ENCODE data around the gene EFCAB7. TPM values are rescaled to one million over a fixed set of nuclear protein-coding genes. Genes with fewer than 3 reads are reported as not detected.

The EFCAB7 gene
- total RNA-seq, 1 donor from 2014 or later, result 3.7 TPM

DNA sequence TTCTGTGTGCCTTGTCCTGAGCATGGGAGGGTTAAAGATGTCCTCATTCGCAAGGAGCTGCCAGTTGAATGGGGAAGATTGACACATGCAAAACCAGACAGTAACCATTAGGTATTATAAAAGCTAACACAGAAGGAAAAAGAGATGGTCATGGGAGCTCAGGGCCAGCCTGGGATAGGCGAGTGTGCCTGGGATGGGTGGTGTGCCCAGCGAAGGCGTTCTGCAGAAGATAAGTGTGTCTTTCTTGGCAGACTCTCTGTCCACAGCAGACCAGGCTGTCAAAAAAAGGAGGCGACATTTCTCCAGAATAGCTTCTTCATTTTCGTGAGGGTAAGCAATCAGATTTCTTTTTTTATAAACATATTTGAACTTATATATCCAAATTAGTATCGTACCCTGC, 84.0 kb downstream of the EFCAB7 start:
- Mint-ChIP-seq H3K27me3 (ENCODE audit: low read depth, unreplicated experiment) (no peaks in the 10 kb centered on the region), H3K36me3 (ENCODE audit: low read depth, unreplicated experiment) (peaks cover 2% of the 10 kb centered on the region), H3K9me3 (ENCODE audit: unreplicated experiment) (no peaks in the 10 kb centered on the region), H3K4me1 (ENCODE audit: low read depth, unreplicated experiment) (peaks cover 15% of the 10 kb centered on the region), H3K27ac (ENCODE audit: unreplicated experiment) (no peak overlapping the region), H3K4me3 (ENCODE audit: unreplicated experiment) (no peak overlapping the region)
- no peaks in the 10 kb centered on the region for H3K9me3 ChIP-seq (ENCODE audit: insufficient read depth, low read depth, low read length)
- FAIRE-seq (no peak), DNase-seq (ENCODE audit: low read depth) (no peak)
- no peak overlapping the region for H3K4me3 ChIP-seq (ENCODE audit: insufficient read depth, low read depth, low read length)
- no peaks in the 10 kb centered on the region for H3K4me1 ChIP-seq (ENCODE audit: insufficient read depth, low read length)
- no peak overlapping the region for H3K9ac ChIP-seq (ENCODE audit: low read length)
- TF ChIP-seq, protein P1, sequence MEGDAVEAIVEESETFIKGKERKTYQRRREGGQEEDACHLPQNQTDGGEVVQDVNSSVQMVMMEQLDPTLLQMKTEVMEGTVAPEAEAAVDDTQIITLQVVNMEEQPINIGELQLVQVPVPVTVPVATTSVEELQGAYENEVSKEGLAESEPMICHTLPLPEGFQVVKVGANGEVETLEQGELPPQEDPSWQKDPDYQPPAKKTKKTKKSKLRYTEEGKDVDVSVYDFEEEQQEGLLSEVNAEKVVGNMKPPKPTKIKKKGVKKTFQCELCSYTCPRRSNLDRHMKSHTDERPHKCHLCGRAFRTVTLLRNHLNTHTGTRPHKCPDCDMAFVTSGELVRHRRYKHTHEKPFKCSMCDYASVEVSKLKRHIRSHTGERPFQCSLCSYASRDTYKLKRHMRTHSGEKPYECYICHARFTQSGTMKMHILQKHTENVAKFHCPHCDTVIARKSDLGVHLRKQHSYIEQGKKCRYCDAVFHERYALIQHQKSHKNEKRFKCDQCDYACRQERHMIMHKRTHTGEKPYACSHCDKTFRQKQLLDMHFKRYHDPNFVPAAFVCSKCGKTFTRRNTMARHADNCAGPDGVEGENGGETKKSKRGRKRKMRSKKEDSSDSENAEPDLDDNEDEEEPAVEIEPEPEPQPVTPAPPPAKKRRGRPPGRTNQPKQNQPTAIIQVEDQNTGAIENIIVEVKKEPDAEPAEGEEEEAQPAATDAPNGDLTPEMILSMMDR (IDR thresholded peaks at IDR 0.05; ENCODE audit: insufficient read depth, low read depth, low read length), result no peak
- TF ChIP-seq EZH2 (IDR thresholded peaks at IDR 0.05; ENCODE audit: insufficient read depth, low read length), result no peak
- H3K36me3 ChIP-seq (ENCODE audit: insufficient read depth, low read length), result no peaks in the 10 kb centered on the region
- H3K27ac ChIP-seq (ENCODE audit: low read depth, low read length), result no peak overlapping the region
- H3K27me3 ChIP-seq (ENCODE audit: insufficient read depth, low read length), result no peaks in the 10 kb centered on the region
- no peak overlapping the region for H2AFZ ChIP-seq (ENCODE audit: low read depth, low read length)
- H4K20me1 ChIP-seq (ENCODE audit: insufficient read depth, low read length), result peaks cover 46% of the 10 kb centered on the region
- H3K79me2 ChIP-seq (ENCODE audit: insufficient read depth, low read length), result no peaks in the 10 kb centered on the region
- no peak overlapping the region for H3K4me2 ChIP-seq (ENCODE audit: low read length)

DNA sequence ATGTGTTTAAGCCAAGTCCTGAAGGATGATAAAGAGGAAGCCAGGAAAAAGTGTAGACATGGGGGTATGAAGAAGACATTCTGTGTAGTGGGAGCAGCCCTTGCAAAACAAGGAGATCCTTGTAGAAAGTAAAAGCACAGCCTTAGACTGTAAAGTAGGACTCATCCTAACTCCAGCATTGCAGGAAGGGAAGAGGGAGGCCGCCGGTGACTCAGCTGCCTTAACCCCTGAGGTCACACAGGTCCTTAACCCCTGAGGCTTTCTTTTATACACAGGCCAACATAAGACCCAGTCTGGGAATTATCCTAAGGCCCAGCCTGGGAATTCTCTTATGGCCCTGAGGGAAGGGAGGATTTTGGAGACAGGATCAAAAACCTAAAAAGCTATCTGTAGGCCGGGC, 87.9 kb downstream of the EFCAB7 start:
- Histone ChIP-seq H3K79me2 (ENCODE audit: insufficient read depth, low read length) (no peaks in the 10 kb centered on the region), H3K36me3 (ENCODE audit: insufficient read depth, low read length) (no peaks in the 10 kb centered on the region), H3K9me3 (ENCODE audit: insufficient read depth, low read depth, low read length) (no peaks in the 10 kb centered on the region), H3K9ac (ENCODE audit: low read length) (no peak overlapping the region), H3K27me3 (ENCODE audit: insufficient read depth, low read length) (no peaks in the 10 kb centered on the region), H4K20me1 (ENCODE audit: insufficient read depth, low read length) (peaks cover 38% of the 10 kb centered on the region), H2AFZ (ENCODE audit: low read depth, low read length) (no peak overlapping the region), H3K27ac (ENCODE audit: low read depth, low read length) (no peak overlapping the region), H3K4me3 (ENCODE audit: insufficient read depth, low read depth, low read length) (no peak overlapping the region), H3K4me2 (ENCODE audit: low read length) (no peak overlapping the region), H3K4me1 (ENCODE audit: insufficient read depth, low read length) (no peaks in the 10 kb centered on the region)
- DNase-seq (ENCODE audit: low read depth) (no peak), FAIRE-seq (no peak)
- no peak for TF ChIP-seq EZH2 (IDR thresholded peaks at IDR 0.05; ENCODE audit: insufficient read depth, low read length)
- TF ChIP-seq, protein P1 (IDR thresholded peaks at IDR 0.05; ENCODE audit: insufficient read depth, low read depth, low read length), result no peak
- Mint-ChIP-seq H3K9me3 (ENCODE audit: unreplicated experiment) (no peaks in the 10 kb centered on the region), H3K4me1 (ENCODE audit: low read depth, unreplicated experiment) (peaks cover 23% of the 10 kb centered on the region), H3K27ac (ENCODE audit: unreplicated experiment) (peak overlapping the region; percentile 64), H3K27me3 (ENCODE audit: low read depth, unreplicated experiment) (peaks cover 3% of the 10 kb centered on the region), H3K4me3 (ENCODE audit: unreplicated experiment) (peak overlapping the region; percentile 25), H3K36me3 (ENCODE audit: low read depth, unreplicated experiment) (no peaks in the 10 kb centered on the region)

DNA sequence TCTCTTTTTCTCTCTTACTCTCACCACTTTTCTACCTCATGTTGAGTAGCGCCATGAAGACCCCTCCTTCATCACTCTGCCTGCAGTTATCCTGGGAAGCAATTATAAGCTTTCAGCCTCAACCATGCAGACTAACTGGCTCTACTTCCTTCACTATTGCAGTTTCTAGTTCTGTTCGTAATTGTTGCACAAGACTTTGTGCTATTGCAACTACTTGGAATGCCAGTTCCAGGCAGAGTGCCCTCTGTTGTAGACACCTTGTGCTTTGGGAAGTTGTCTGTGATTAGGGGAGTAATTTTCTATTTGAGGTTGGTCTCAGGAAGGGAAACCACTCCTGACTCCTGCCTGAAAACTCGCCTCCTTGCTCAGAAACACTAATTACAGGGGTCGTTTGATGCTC, 89.2 kb downstream of the EFCAB7 start:
- Mint-ChIP-seq H3K27ac (ENCODE audit: unreplicated experiment) (no peak overlapping the region), H3K27me3 (ENCODE audit: low read depth, unreplicated experiment) (peaks cover 3% of the 10 kb centered on the region), H3K36me3 (ENCODE audit: low read depth, unreplicated experiment) (no peaks in the 10 kb centered on the region), H3K9me3 (ENCODE audit: unreplicated experiment) (no peaks in the 10 kb centered on the region), H3K4me1 (ENCODE audit: low read depth, unreplicated experiment) (peaks cover 23% of the 10 kb centered on the region), H3K4me3 (ENCODE audit: unreplicated experiment) (no peak overlapping the region)
- TF ChIP-seq, protein P1 (IDR thresholded peaks at IDR 0.05; ENCODE audit: insufficient read depth, low read depth, low read length), result no peak
- no peak for TF ChIP-seq EZH2 (IDR thresholded peaks at IDR 0.05; ENCODE audit: insufficient read depth, low read length)
- FAIRE-seq, result no peak
- no peaks in the 10 kb centered on the region for H3K79me2 ChIP-seq (ENCODE audit: insufficient read depth, low read length)
- H2AFZ ChIP-seq (ENCODE audit: low read depth, low read length), result no peak overlapping the region
- H3K9me3 ChIP-seq (ENCODE audit: insufficient read depth, low read depth, low read length), result no peaks in the 10 kb centered on the region
- H3K36me3 ChIP-seq (ENCODE audit: insufficient read depth, low read length), result no peaks in the 10 kb centered on the region
- H3K4me3 ChIP-seq (ENCODE audit: insufficient read depth, low read depth, low read length), result no peak overlapping the region
- no peak overlapping the region for H3K4me2 ChIP-seq (ENCODE audit: low read length)
- H3K9ac ChIP-seq (ENCODE audit: low read length), result no peak overlapping the region
- DNase-seq (ENCODE audit: low read depth), result no peak
- H3K27ac ChIP-seq (ENCODE audit: low read depth, low read length), result no peak overlapping the region
- H4K20me1 ChIP-seq (ENCODE audit: insufficient read depth, low read length), result peaks cover 31% of the 10 kb centered on the region
- no peaks in the 10 kb centered on the region for H3K4me1 ChIP-seq (ENCODE audit: insufficient read depth, low read length)
- no peaks in the 10 kb centered on the region for H3K27me3 ChIP-seq (ENCODE audit: insufficient read depth, low read length)

Measured in astrocyte (in vitro differentiated cells and primary cell).